DND-41 (cell line): ENCODE results near the gene MROH2A.

Experiments
- EZH2 ChIP-seq: IDR thresholded peaks from 3 replicates; pipeline ENCODE4 v1.6.1; 2012; ENCODE audit warnings: borderline replicate concordance, low read depth, mild to moderate bottlenecking, moderate library complexity, low read length, inconsistent platforms; ENCODE audit not compliant: severe bottlenecking
- TF ChIP-seq, protein P1 (sequence below): IDR thresholded peaks from 2 replicates; pipeline ENCODE4 v1.5.1; 2012; ENCODE audit warnings: borderline replicate concordance, low read length, moderate library complexity, mild to moderate bottlenecking; ENCODE audit not compliant: poor library complexity, severe bottlenecking; ENCODE audit errors: extremely low read depth

DNA sequence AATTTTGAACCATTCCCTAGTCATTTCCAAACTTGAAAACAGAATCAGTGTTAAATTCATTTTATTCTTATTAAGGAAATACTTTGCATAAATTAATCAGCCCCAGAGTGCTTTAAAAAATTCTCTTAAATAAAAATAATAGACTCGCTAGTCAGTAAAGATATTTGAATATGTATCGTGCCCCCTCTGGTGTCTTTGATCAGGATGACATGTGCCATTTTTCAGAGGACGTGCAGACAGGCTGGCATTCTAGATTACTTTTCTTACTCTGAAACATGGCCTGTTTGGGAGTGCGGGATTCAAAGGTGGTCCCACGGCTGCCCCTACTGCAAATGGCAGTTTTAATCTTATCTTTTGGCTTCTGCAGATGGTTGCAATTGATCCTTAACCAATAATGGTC lies 5.5 kb upstream of the MROH2A start:
- TF ChIP-seq, protein P1, sequence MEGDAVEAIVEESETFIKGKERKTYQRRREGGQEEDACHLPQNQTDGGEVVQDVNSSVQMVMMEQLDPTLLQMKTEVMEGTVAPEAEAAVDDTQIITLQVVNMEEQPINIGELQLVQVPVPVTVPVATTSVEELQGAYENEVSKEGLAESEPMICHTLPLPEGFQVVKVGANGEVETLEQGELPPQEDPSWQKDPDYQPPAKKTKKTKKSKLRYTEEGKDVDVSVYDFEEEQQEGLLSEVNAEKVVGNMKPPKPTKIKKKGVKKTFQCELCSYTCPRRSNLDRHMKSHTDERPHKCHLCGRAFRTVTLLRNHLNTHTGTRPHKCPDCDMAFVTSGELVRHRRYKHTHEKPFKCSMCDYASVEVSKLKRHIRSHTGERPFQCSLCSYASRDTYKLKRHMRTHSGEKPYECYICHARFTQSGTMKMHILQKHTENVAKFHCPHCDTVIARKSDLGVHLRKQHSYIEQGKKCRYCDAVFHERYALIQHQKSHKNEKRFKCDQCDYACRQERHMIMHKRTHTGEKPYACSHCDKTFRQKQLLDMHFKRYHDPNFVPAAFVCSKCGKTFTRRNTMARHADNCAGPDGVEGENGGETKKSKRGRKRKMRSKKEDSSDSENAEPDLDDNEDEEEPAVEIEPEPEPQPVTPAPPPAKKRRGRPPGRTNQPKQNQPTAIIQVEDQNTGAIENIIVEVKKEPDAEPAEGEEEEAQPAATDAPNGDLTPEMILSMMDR = no peak
- no peak for TF ChIP-seq EZH2
